Activated naive CD4-positive, alpha-beta T cell treated with anti-CD3 and anti-CD28 coated beads for 36 hours (primary cell): ENCODE measurements around the gene ATP6V1G3. TPM values are rescaled to one million over a fixed set of nuclear protein-coding genes. Genes with fewer than 3 reads are reported as not detected.

Experiments used
- total RNA-seq, 2 experiments: library from RNA; stranded (reverse); gene quantifications; one replicate each; pipeline ENCODE4 v1.2.3, GENCODE V29; 2021

The ATP6V1G3 gene
- total RNA-seq, 2 experiments from 2014 or later, result not detected

Other genes starting within 250 kb of the ATP6V1G3 start
- gene PTPRC, start 98.4 kb upstream of the ATP6V1G3 start, total RNA-seq, result 100 to 1,000 TPM; 689 to 714 TPM